ENCODE results near the gene SLC15A4.

SLC15A4 gene

DNA sequence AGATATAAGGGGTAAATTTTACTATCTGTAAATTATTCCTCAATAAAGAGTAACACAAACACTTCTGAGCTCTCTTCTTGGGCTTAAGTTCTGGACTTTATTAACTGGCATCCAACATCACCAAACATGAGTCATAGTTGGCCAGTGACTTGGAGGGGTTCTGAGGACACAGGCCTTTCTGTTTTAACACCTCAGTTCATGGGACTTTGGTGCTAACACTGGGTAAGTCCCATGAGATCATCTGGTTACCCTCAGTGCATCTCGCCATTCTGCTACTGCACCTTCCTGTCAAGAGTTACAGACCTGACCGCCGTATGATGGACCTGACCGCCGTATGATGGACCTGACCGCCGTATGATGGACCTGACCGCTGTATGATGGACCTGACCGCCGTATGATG, 9.9 kb downstream of the SLC15A4 start:
- no peaks in the 10 kb centered on the region for H3K27me3 ChIP-seq (ENCODE audit: insufficient read depth, poor library complexity, severe bottlenecking)
- no peak for DNase-seq (ENCODE audit: low read depth in 1 of 2, low spot score in 1 of 2)
- no peak overlapping the region for H3K27ac ChIP-seq (replicated peaks)
- H3K4me3 ChIP-seq (replicated peaks; ENCODE audit: insufficient read depth, low read length): no peak overlapping the region
- no peak for TF ChIP-seq GABPA (IDR thresholded peaks at IDR 0.05; ENCODE audit: low read depth)
- no peak for TF ChIP-seq REST (IDR thresholded peaks at IDR 0.05; ENCODE audit: insufficient replicate concordance, low read depth)
- no peak for TF ChIP-seq CTCF (IDR thresholded peaks at IDR 0.05; ENCODE audit: insufficient read depth, low read length)
- TF ChIP-seq SPI1 (IDR thresholded peaks at IDR 0.05; ENCODE audit: borderline replicate concordance, low read depth): no peak
- TF ChIP-seq POLR2AphosphoS5 (IDR thresholded peaks at IDR 0.05; ENCODE audit: low read depth): no peak

DNA sequence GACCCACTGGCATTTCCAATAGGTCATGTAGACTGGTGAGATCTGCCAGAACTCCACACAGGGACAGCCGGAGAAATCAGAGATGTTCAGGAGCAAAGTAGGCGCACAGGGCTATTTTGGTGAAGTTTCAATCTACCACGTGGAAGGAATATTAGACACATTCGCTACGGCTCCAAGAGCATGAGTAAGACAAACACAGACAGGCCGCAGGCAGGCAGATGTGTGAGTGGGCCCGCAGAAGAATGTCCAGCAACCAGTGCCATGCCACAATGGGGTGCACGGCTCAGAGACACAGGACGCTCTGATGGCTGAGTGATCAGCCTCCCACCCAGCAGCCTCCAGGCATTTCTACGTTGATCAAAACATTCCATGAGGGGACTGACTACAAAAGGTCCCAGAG, 10.4 kb downstream of the SLC15A4 start:
- Histone ChIP-seq H3K4me3 (replicated peaks; ENCODE audit: insufficient read depth, low read length) (no peak overlapping the region), H3K27me3 (ENCODE audit: insufficient read depth, poor library complexity, severe bottlenecking) (no peaks in the 10 kb centered on the region), H3K27ac (replicated peaks) (no peak overlapping the region)
- no peak for DNase-seq (ENCODE audit: low read depth in 1 of 2, low spot score in 1 of 2)
- no peak for TF ChIP-seq POLR2AphosphoS5 (IDR thresholded peaks at IDR 0.05; ENCODE audit: low read depth)
- no peak for TF ChIP-seq CTCF (IDR thresholded peaks at IDR 0.05; ENCODE audit: insufficient read depth, low read length)
- TF ChIP-seq REST (IDR thresholded peaks at IDR 0.05; ENCODE audit: insufficient replicate concordance, low read depth): no peak
- no peak for TF ChIP-seq GABPA (IDR thresholded peaks at IDR 0.05; ENCODE audit: low read depth)
- no peak for TF ChIP-seq SPI1 (IDR thresholded peaks at IDR 0.05; ENCODE audit: borderline replicate concordance, low read depth)

GRCh38 chr12:128811806-128812205, 12.0 kb downstream of the SLC15A4 start:
- no peak overlapping the region for H3K27ac ChIP-seq (replicated peaks)
- TF ChIP-seq SPI1 (IDR thresholded peaks at IDR 0.05; ENCODE audit: borderline replicate concordance, low read depth): no peak
- no peak for TF ChIP-seq GABPA (IDR thresholded peaks at IDR 0.05; ENCODE audit: low read depth)
- no peak for TF ChIP-seq POLR2AphosphoS5 (IDR thresholded peaks at IDR 0.05; ENCODE audit: low read depth)
- TF ChIP-seq CTCF (IDR thresholded peaks at IDR 0.05; ENCODE audit: insufficient read depth, low read length): no peak
- no peak for TF ChIP-seq REST (IDR thresholded peaks at IDR 0.05; ENCODE audit: insufficient replicate concordance, low read depth)
- H3K4me3 ChIP-seq (replicated peaks; ENCODE audit: insufficient read depth, low read length): no peak overlapping the region
- no peak for DNase-seq (ENCODE audit: low read depth in 1 of 2, low spot score in 1 of 2)
- H3K27me3 ChIP-seq (ENCODE audit: insufficient read depth, poor library complexity, severe bottlenecking): no peaks in the 10 kb centered on the region
